ENCODE measurements around the gene ZNF541.

Gene ZNF541

GRCh38 chr19:47564081-47564480 lies 8.9 kb downstream of the ZNF541 start:
- WGBS, 2 donors (ENCODE audit: extremely low coverage in 2 of 2, insufficient read length in 2 of 2, insufficient replicate concordance in 1 of 2), result no CpG with 5 or more reads among the region's 3 CpGs
- Histone ChIP-seq H3K27ac (replicated peaks; ENCODE audit: low read length) (no peak overlapping the region), H3K4me2 (ENCODE audit: insufficient read depth, low read length, poor library complexity, severe bottlenecking) (no peak overlapping the region)

GRCh38 chr19:47561440-47562057 lies 11.4 kb downstream of the ZNF541 start:
- Histone ChIP-seq H3K4me3 (ENCODE audit: low read length in 2 of 2) (no peak overlapping the region), H2BK5ac (ENCODE audit: low read length) (no peak overlapping the region), H3K14ac (ENCODE audit: low read length) (no peak overlapping the region), H2BK15ac (ENCODE audit: low read length) (no peak overlapping the region), H2BK120ac (ENCODE audit: low read depth, low read length) (no peak overlapping the region), H3K9ac (ENCODE audit: low read depth, low read length, poor library complexity) (no peak overlapping the region), H2AK5ac (ENCODE audit: low read depth, low read length) (no peak overlapping the region), H3K36me3 (replicated peaks in 1 of 2; ENCODE audit: control insufficient read depth in 2 of 2, insufficient read depth in 2 of 2, low read length in 2 of 2) (no peaks in the 10 kb centered on the region), H3K23ac (ENCODE audit: low read depth, low read length, poor library complexity) (no peak overlapping the region), H3K79me1 (ENCODE audit: low read depth, low read length) (no peaks in the 10 kb centered on the region), H4K8ac (ENCODE audit: low read depth, low read length) (no peak overlapping the region), H3K9me3 (replicated peaks in 1 of 2; ENCODE audit: control insufficient read depth in 2 of 2, insufficient read depth in 1 of 2, low read depth in 1 of 2, low read length in 2 of 2) (no peaks in the 10 kb centered on the region), H2BK12ac (ENCODE audit: low read length) (no peak overlapping the region), H3K4me2 (ENCODE audit: insufficient read depth, low read length, poor library complexity, severe bottlenecking) (no peak overlapping the region), H4K91ac (ENCODE audit: low read depth, low read length, poor library complexity) (no peak overlapping the region), H2AFZ (ENCODE audit: low read length) (no peak overlapping the region), H3K4ac (ENCODE audit: low read length) (no peak overlapping the region), H3K27me3 (ENCODE audit: control insufficient read depth in 3 of 3, insufficient read depth in 3 of 3, low read depth in 1 of 3, low read length in 3 of 3) (peaks cover 0 to 3% (median 0%) of the 10 kb centered on the region in 3 experiments), H3K27ac (replicated peaks; ENCODE audit: low read length) (no peak overlapping the region), H3K18ac (ENCODE audit: low read length) (no peak overlapping the region), H3K4me1 (ENCODE audit: control insufficient read depth in 2 of 2, insufficient read depth in 1 of 2, low read depth in 1 of 2, low read length in 2 of 2) (no peaks in the 10 kb centered on the region)
- no peak for DNase-seq (ENCODE audit: low spot score)
- WGBS, 2 donors (ENCODE audit: extremely low coverage in 2 of 2, insufficient read length in 2 of 2, insufficient replicate concordance in 1 of 2), result no CpG with 5 or more reads among the region's 7 CpGs

More at GRCh38 chr19:47564081-47564480, 8.9 kb downstream of the ZNF541 start:
- no peak overlapping the region for H2BK120ac ChIP-seq (ENCODE audit: low read depth, low read length)
- no peak overlapping the region for H3K9ac ChIP-seq (ENCODE audit: low read depth, low read length, poor library complexity)
- H3K4me1 ChIP-seq (ENCODE audit: control insufficient read depth in 2 of 2, insufficient read depth in 1 of 2, low read depth in 1 of 2, low read length in 2 of 2), result no peaks in the 10 kb centered on the region
- no peak overlapping the region for H4K91ac ChIP-seq (ENCODE audit: low read depth, low read length, poor library complexity)
- H3K4me3 ChIP-seq (ENCODE audit: low read length in 2 of 2), result no peak overlapping the region
- H3K23ac ChIP-seq (ENCODE audit: low read depth, low read length, poor library complexity), result no peak overlapping the region
- H2AFZ ChIP-seq (ENCODE audit: low read length), result no peak overlapping the region
- no peak overlapping the region for H3K14ac ChIP-seq (ENCODE audit: low read length)
- H2AK5ac ChIP-seq (ENCODE audit: low read depth, low read length), result no peak overlapping the region
- no peak overlapping the region for H2BK5ac ChIP-seq (ENCODE audit: low read length)
- no peak overlapping the region for H2BK12ac ChIP-seq (ENCODE audit: low read length)
- H3K79me1 ChIP-seq (ENCODE audit: low read depth, low read length), result no peaks in the 10 kb centered on the region
- H4K8ac ChIP-seq (ENCODE audit: low read depth, low read length), result no peak overlapping the region
- H3K4ac ChIP-seq (ENCODE audit: low read length), result no peak overlapping the region
- no peak overlapping the region for H3K18ac ChIP-seq (ENCODE audit: low read length)
- no peaks in the 10 kb centered on the region for H3K9me3 ChIP-seq (replicated peaks in 1 of 2; ENCODE audit: control insufficient read depth in 2 of 2, insufficient read depth in 1 of 2, low read depth in 1 of 2, low read length in 2 of 2)
- H3K27me3 ChIP-seq (ENCODE audit: control insufficient read depth in 3 of 3, insufficient read depth in 3 of 3, low read depth in 1 of 3, low read length in 3 of 3), result peaks cover 0 to 6% (median 0%) of the 10 kb centered on the region in 3 experiments
- no peaks in the 10 kb centered on the region for H3K36me3 ChIP-seq (replicated peaks in 1 of 2; ENCODE audit: control insufficient read depth in 2 of 2, insufficient read depth in 2 of 2, low read length in 2 of 2)
- H2BK15ac ChIP-seq (ENCODE audit: low read length), result no peak overlapping the region
- DNase-seq (ENCODE audit: low spot score), result no peak

GRCh38 chr19:47560999-47561398 lies 11.9 kb downstream of the ZNF541 start:
- Histone ChIP-seq H4K91ac (ENCODE audit: low read depth, low read length, poor library complexity) (no peak overlapping the region), H3K79me1 (ENCODE audit: low read depth, low read length) (no peaks in the 10 kb centered on the region), H2BK15ac (ENCODE audit: low read length) (no peak overlapping the region), H3K4ac (ENCODE audit: low read length) (no peak overlapping the region), H3K36me3 (replicated peaks in 1 of 2; ENCODE audit: control insufficient read depth in 2 of 2, insufficient read depth in 2 of 2, low read length in 2 of 2) (no peaks in the 10 kb centered on the region), H2AFZ (ENCODE audit: low read length) (no peak overlapping the region), H3K9ac (ENCODE audit: low read depth, low read length, poor library complexity) (no peak overlapping the region), H4K8ac (ENCODE audit: low read depth, low read length) (no peak overlapping the region), H3K14ac (ENCODE audit: low read length) (no peak overlapping the region), H3K4me3 (ENCODE audit: low read length in 2 of 2) (no peak overlapping the region), H3K4me1 (ENCODE audit: control insufficient read depth in 2 of 2, insufficient read depth in 1 of 2, low read depth in 1 of 2, low read length in 2 of 2) (no peaks in the 10 kb centered on the region), H3K9me3 (replicated peaks in 1 of 2; ENCODE audit: control insufficient read depth in 2 of 2, insufficient read depth in 1 of 2, low read depth in 1 of 2, low read length in 2 of 2) (no peaks in the 10 kb centered on the region), H3K4me2 (ENCODE audit: insufficient read depth, low read length, poor library complexity, severe bottlenecking) (no peak overlapping the region), H2BK120ac (ENCODE audit: low read depth, low read length) (no peak overlapping the region), H2AK5ac (ENCODE audit: low read depth, low read length) (no peak overlapping the region), H3K27me3 (ENCODE audit: control insufficient read depth in 3 of 3, insufficient read depth in 3 of 3, low read depth in 1 of 3, low read length in 3 of 3) (peaks cover 0 to 3% (median 0%) of the 10 kb centered on the region in 3 experiments), H3K27ac (replicated peaks; ENCODE audit: low read length) (no peak overlapping the region), H2BK5ac (ENCODE audit: low read length) (no peak overlapping the region), H3K23ac (ENCODE audit: low read depth, low read length, poor library complexity) (no peak overlapping the region), H2BK12ac (ENCODE audit: low read length) (no peak overlapping the region), H3K18ac (ENCODE audit: low read length) (no peak overlapping the region)
- no peak for DNase-seq (ENCODE audit: low spot score)
- no CpG with 5 or more reads among the region's 2 CpGs for WGBS, 2 donors (ENCODE audit: extremely low coverage in 2 of 2, insufficient read length in 2 of 2, insufficient replicate concordance in 1 of 2)

- WGBS, 2 donors (ENCODE audit: extremely low coverage in 2 of 2, insufficient read length in 2 of 2, insufficient replicate concordance in 1 of 2), result no CpG with 5 or more reads among the region's 4 CpGs
- no peak overlapping the region for H3K4ac ChIP-seq (ENCODE audit: low read length)
Observed at GRCh38 chr19:47550129-47550528, 22.8 kb downstream of the ZNF541 start.

More at GRCh38 chr19:47550129-47550528, 22.8 kb downstream of the ZNF541 start:
- no peak overlapping the region for H3K4me2 ChIP-seq (ENCODE audit: insufficient read depth, low read length, poor library complexity, severe bottlenecking)
- no peaks in the 10 kb centered on the region for H3K36me3 ChIP-seq (replicated peaks in 1 of 2; ENCODE audit: control insufficient read depth in 2 of 2, insufficient read depth in 2 of 2, low read length in 2 of 2)
- H3K79me1 ChIP-seq (ENCODE audit: low read depth, low read length), result peaks cover 2% of the 10 kb centered on the region
- H3K14ac ChIP-seq (ENCODE audit: low read length), result no peak overlapping the region
- H3K9me3 ChIP-seq (replicated peaks in 1 of 2; ENCODE audit: control insufficient read depth in 2 of 2, insufficient read depth in 1 of 2, low read depth in 1 of 2, low read length in 2 of 2), result no peaks in the 10 kb centered on the region
- H4K91ac ChIP-seq (ENCODE audit: low read depth, low read length, poor library complexity), result no peak overlapping the region
- no peak overlapping the region for H3K27ac ChIP-seq (replicated peaks; ENCODE audit: low read length)
- H2BK15ac ChIP-seq (ENCODE audit: low read length), result no peak overlapping the region
- DNase-seq (ENCODE audit: low spot score), result no peak
- H3K23ac ChIP-seq (ENCODE audit: low read depth, low read length, poor library complexity), result no peak overlapping the region
- H2BK120ac ChIP-seq (ENCODE audit: low read depth, low read length), result no peak overlapping the region
- no peak overlapping the region for H2AFZ ChIP-seq (ENCODE audit: low read length)
- H3K18ac ChIP-seq (ENCODE audit: low read length), result no peak overlapping the region
- no peak overlapping the region for H4K8ac ChIP-seq (ENCODE audit: low read depth, low read length)
- H3K9ac ChIP-seq (ENCODE audit: low read depth, low read length, poor library complexity), result no peak overlapping the region
- H3K4me3 ChIP-seq (ENCODE audit: low read length in 2 of 2), result no peak overlapping the region
- no peak overlapping the region for H2AK5ac ChIP-seq (ENCODE audit: low read depth, low read length)
- H3K27me3 ChIP-seq (ENCODE audit: control insufficient read depth in 3 of 3, insufficient read depth in 3 of 3, low read depth in 1 of 3, low read length in 3 of 3), result peaks cover 0 to 27% (median 0%) of the 10 kb centered on the region in 3 experiments
- H2BK12ac ChIP-seq (ENCODE audit: low read length), result no peak overlapping the region
- H2BK5ac ChIP-seq (ENCODE audit: low read length), result no peak overlapping the region
- no peaks in the 10 kb centered on the region for H3K4me1 ChIP-seq (ENCODE audit: control insufficient read depth in 2 of 2, insufficient read depth in 1 of 2, low read depth in 1 of 2, low read length in 2 of 2)
